ENCODE results near the gene GPX5. TPM values are rescaled to one million over a fixed set of nuclear protein-coding genes. Genes with fewer than 3 reads are reported as not detected.

GPX5 gene
- total RNA-seq = not detected in 2 replicates

GRCh38 chr6:28525496-28526039, at the start of gene GPX5:
TSS of gene GPX5 (plus strand) at chr6:28525881. CDS start at chr6:28526014, 133 bp downstream.

DNA sequence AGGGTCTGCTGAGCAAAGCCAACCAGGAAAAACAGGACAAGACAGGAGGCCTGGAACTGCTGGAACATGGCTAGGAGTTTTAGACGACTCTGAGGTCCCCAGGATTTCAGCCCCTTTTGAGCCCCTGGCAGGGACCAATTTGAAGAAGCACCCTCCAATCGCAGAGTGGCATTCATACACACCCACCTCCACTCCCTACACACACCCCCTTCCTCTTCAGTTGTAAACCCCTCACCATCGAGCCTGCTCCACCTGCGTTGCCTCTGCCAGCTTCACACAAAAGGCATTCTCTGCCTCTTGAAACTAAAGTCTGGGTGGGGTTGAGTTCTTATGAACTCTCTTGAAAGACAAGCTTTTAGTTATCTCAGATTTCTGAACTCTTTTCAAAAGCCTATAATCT, 10.0 kb upstream of the GPX5 start, which contains the start of gene GPX6:
Gene GPX6 (minus strand): TSS at position 118 of the 400 bp plus-strand sequence. CDS start 50 bp downstream, at position 68.

Other genes with a start within 250 kb of the GPX5 start
- 1.1 and 2.8 TPM in 2 replicates for gene PGBD1, start 244.3 kb upstream of the GPX5 start, total RNA-seq
- 4.2 and 5.0 TPM in 2 replicates for gene ZSCAN31, start 189.7 kb upstream of the GPX5 start, total RNA-seq
- 2.2 and 3.7 TPM in 2 replicates for gene ZKSCAN3, start 175.9 kb upstream of the GPX5 start, total RNA-seq
- 3.4 and 3.5 TPM in 2 replicates for gene ZSCAN12, start 126.1 kb upstream of the GPX5 start, total RNA-seq
- 0.74 and 1.4 TPM in 2 replicates for gene ZSCAN23, start 82.4 kb upstream of the GPX5 start, total RNA-seq
- gene GPX6, start 10.1 kb upstream of the GPX5 start, total RNA-seq = not detected in 2 replicates